ENCODE data around the gene NCAPG2.

Gene NCAPG2

DNA sequence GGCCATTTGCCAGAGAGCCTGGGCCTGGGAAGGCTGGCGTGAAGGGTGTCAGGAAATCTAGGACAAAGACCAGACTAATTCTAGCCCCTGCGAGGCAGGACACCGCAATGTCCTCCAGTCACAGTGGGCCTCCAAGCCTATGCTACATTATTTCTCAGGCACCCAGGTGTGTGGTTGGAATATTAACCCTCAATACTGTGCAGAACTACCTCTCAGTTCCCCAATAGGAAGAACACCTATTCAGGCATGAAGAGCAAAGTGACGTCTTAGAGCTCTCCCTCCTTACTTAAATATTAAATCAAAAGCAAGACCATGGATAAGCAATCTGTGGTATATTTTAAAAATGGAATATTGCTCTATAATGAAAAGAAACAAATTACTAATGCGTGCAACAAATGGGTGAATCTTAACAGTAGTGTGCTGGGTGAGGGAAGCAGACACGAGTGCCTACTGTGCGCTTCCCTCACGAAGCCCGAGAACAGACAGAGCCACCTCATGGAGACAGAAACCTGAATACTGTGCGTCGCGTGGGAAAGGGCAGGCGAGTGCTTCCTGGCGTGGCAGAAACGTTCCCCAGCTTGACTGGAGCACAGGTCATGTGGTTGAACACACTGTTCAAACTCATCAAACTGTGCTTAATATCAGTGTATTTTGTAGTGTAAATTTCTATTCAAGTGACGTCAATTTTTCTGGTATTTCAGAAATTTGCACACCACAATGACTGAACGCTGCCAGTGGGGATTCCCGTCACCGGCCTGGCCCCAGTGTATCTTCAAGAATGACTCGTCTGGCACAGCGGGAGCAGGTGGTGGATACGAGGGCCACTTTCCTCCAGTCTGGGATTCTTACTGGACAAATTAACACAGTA lies 101.5 kb downstream of the NCAPG2 start:
- DNase-seq (ENCODE audit: low read depth, low spot score), result no peak

- DNase-seq (ENCODE audit: low read depth, low spot score), result no peak
Observed at GRCh38 chr7:158602041-158602440, 102.6 kb downstream of the NCAPG2 start.

- no peak for DNase-seq (ENCODE audit: low read depth, low spot score)
Observed at GRCh38 chr7:158601090-158601489, 103.5 kb downstream of the NCAPG2 start.

- DNase-seq (ENCODE audit: low read depth, low spot score), result no peak
Observed at GRCh38 chr7:158596745-158597144, 107.9 kb downstream of the NCAPG2 start.

- DNase-seq (ENCODE audit: low read depth, low spot score), result no peak
Observed at GRCh38 chr7:158596309-158596708, 108.3 kb downstream of the NCAPG2 start.

DNA sequence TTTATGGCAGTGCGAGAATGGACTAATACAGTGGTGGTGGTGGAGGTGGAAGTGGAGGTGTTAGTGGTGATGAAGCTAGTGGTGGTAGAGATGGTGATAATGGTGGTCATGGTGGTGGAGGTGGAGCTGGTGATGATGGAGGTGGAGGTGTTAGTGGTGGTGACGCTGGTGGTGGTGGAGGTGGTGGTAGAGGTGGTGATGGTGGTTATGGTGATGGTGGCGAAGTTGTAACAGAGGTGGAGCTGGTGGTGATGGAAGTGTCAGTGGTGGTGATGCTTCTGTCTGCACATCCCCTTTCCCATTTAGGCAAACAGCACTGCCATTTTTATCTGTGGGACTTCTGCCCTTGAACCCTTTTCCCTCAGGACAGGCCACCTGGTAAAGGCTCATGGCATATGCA lies 109.5 kb downstream of the NCAPG2 start:
- DNase-seq (ENCODE audit: low read depth, low spot score), result no peak

GRCh38 chr7:158592541-158592940 lies 112.1 kb downstream of the NCAPG2 start:
- no peak for DNase-seq (ENCODE audit: low read depth, low spot score)

GRCh38 chr7:158591944-158592343 lies 112.7 kb downstream of the NCAPG2 start:
- DNase-seq (ENCODE audit: low read depth, low spot score), result no peak

DNA sequence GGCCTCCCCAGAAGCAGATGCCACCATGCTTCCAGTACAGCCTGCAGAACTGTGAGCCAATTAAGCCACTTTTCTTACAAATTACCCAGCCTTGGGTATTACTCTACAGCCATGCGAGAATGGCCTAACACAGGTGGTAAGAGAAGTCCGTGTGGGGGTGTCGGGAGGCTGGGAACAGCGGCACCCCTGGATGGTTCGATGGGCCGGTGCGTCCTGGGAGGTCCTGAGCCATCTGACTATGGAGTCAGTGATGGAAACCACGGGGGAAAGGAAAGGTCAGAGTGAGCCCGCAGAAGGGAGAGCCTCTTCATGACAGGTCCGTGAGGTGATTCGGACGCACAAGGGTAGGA lies 114.4 kb downstream of the NCAPG2 start:
- DNase-seq (ENCODE audit: low read depth, low spot score), result no peak

GRCh38 chr7:158589653-158590052 lies 115.0 kb downstream of the NCAPG2 start:
- no peak for DNase-seq (ENCODE audit: low read depth, low spot score)

- no peak for DNase-seq (ENCODE audit: low read depth, low spot score)
Observed at GRCh38 chr7:158588878-158589442, 115.6 kb downstream of the NCAPG2 start.

DNA sequence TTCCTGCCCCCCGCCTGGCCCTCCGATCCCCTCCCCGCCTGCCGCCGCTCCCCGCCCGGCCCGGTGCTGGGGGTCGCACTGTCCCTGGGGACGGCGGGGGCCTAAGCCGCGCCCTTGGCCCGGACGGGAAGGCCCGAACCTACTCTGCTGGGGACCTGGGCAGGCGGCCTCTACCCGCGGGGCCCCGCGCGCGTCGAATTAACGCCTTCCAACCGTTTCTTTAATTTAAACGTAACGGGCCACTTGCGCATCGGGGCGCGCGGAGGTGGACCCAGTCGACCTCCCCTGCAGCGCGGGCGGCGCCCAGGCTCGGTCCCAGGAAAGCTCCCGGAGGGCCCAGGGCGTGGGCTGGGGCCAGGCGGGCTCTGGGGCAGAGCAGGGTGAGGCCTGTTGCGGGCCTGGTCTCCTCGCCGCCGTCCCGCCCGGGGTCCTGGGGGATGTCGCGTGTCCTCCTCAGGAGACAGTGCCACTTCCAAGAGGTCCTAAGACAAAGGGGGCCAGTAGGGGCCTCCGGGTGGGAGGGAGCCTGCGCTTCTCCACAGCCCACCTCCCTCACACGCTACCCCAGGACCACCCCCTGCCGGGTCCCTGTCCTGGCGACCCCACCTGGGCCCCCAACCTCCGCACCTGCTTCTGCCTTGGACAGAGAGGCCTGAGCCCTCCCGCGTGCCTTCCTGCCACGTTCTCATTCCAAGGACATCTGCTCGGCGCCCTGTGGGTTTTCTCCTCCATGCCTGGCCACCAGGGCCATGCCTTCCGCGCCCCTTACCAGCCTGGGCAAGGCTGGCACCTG lies 116.3 kb downstream of the NCAPG2 start:
- no peak for DNase-seq (ENCODE audit: low read depth, low spot score)

DNA sequence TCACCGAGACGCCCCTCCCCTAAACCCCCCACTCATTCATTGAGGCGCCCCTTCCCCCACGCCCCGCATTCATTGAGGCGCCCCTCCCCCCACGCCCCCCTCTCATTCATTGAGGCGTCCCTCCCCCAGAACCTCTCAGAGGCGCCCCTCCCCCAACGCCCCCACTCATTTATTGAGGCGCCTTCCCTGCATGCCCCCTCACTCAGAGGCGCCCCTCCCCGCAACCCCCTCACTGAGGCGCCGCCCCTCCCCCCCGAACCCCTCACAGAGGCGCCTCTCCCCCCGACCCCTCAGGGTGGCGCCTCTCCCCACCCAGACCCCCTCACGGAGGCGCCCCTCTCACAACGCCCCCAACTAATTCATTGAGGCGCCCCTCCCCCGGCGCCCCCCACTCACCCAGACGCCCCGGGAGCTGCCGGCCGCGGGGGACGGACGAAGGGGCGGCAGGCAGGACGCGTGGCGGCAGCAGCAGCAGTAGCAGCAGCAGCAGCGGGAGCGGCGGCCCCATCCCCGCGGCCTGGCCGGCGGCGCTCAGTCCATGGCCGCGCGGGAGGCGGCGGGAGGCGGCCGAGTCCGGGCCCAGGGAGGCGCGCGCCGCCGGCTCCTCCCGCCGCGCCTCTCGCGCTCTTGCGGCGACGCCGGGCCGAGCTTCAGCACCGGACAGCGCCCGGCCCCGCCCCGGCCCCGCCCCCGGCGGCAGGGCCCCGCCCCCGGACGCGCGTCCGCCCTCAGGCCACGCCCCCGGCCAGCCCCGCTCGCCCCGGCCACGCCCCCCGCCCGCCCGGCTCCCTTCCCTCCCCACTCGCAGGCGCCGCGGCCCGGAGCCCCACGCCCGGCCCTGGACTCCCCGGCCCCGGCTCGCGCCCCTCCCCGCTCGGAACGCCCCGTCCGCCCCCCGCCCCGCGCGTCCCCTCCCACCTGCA lies 117.2 kb downstream of the NCAPG2 start, which contains the start of gene PTPRN2:
Gene PTPRN2, minus strand, starts transcription at position 662 of the 923 bp plus-strand sequence.
- peak; percentile 25 for DNase-seq (ENCODE audit: low read depth, low spot score)

DNA sequence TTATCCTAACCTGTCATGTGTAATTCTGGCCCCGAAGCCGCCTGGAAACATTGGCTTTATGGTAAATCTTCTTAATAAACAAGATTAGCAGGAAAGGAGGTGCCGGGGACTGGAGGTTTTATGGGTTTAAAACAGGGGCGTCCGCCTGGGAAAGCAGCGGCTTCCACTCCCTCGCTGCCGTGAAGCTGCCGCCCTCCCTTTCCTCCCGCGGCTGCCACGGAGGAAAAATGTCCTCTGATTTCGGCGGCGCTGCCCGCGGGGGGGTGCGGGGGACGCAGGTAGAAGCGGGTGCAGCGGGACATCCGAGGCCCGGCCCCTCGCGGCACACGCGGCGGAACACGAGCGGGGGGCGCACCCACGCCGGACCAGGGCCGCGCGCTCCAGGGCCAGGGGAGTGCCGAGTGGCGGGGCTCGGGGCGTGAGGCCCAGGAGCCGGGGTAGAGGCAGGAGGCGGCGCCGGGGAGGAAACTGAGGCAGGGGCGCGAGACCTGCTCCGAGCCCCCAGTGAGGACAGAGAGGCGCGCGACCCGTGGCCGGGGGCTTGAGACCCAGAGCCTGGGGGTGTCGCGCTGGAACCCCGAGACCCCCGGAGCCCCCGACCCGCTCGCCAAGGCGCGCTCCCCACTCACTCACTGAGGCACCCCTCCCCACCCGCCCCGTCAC lies 118.0 kb downstream of the NCAPG2 start:
- DNase-seq (ENCODE audit: low read depth, low spot score), result no peak

- DNase-seq (ENCODE audit: low read depth, low spot score), result no peak
Observed at GRCh38 chr7:158585721-158586498, 118.7 kb downstream of the NCAPG2 start.

GRCh38 chr7:158584407-158584806 lies 120.2 kb downstream of the NCAPG2 start:
- DNase-seq (ENCODE audit: low read depth, low spot score), result no peak

- no peak for DNase-seq (ENCODE audit: low read depth, low spot score)
Observed at GRCh38 chr7:158583810-158584209, 120.8 kb downstream of the NCAPG2 start.

DNA sequence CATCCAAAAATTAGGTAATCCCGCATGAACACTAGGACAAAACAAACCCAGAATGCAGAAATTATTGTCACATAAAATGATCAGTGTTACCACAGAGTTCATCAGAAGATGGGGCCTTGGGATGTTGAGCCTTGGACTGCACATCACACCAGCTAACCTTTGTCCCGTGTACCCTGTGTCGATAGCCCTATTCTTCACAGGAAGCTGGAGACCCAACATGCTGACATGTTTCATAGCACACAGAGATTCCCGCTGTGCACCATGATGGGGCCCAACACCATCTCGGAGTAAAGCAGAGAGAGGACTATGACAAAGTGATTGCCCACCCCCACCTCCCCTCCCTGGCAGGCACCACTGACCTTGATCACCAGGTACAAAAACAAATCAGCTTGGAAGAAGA lies 121.5 kb downstream of the NCAPG2 start:
- no peak for DNase-seq (ENCODE audit: low read depth, low spot score)

DNA sequence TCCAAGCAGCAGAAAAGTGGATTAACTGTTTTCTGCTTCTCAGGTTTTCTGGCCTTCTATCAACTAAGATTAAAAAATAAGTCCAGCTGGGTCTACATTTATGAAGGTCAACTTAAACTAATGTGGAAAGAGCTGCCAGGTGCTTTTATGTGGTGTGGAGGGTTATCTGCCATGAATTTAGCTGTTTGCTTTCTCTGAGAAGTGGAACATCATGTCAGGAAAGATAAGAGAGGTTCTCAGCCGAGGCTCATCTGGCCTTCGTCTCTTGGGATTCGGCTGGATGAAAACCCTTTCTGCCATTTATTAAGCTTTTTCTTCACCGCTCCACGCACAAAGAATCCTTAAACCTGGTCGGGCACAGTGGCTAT lies 122.5 kb downstream of the NCAPG2 start:
- DNase-seq (ENCODE audit: low read depth, low spot score), result no peak

DNA sequence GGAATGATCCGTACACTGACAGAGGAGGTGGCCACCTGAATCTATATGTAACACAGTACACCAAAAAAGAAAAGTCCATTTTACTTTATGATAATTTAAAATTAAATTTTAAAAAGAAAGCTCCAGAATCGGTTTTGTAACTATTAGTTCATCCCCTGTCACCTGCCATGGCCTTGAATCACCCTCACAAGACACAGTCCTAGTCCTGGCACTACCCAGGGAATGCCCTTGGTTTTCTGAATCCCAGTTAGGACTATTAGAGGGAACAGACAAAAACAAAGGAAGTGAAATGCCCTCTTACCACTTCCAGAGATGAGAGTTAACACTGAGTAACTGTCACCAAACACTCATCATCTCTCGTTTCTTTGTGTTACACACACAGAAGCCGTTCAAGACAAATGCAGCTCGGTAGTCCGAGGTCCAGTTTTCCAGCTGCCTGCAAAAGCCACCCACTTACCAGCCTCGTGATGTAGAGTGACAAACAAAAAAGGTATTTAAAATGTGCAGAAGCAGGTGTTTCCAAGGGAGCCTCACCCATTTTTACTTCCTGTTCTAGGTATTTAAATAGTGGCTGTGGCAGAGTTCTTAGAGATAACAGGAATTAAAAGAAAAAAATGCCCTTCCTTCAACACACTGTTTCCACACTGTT lies 123.0 kb downstream of the NCAPG2 start:
- DNase-seq (ENCODE audit: low read depth, low spot score), result no peak

All from activated CD4-positive, CD25-positive, alpha-beta regulatory T cell treated with anti-CD3 and anti-CD28 coated beads, Interleukin-2, amount 50 U/mL, for 16 hours (primary cell).